Hematopoietic multipotent progenitor cell (in vitro differentiated cells): ENCODE data around the gene MALSU1. TPM values are rescaled to one million over a fixed set of nuclear protein-coding genes. Genes with fewer than 3 reads are reported as not detected.

Experiments used
- DNase-seq, 3 donors: peaks; one replicate each; pipeline ENCODE4 v3.0.0-alpha.2; 2011 to 2015; ENCODE audit warnings: low read depth in 2 of 3, low spot score in 2 of 3
- total RNA-seq: library from RNA; depleted of rRNA; stranded (reverse); fragments of >200 nt; gene quantifications from one replicate; pipeline ENCODE4 v1.2.3, GENCODE V29; 2012

MALSU1 gene
- 35.3 TPM for total RNA-seq

DNA sequence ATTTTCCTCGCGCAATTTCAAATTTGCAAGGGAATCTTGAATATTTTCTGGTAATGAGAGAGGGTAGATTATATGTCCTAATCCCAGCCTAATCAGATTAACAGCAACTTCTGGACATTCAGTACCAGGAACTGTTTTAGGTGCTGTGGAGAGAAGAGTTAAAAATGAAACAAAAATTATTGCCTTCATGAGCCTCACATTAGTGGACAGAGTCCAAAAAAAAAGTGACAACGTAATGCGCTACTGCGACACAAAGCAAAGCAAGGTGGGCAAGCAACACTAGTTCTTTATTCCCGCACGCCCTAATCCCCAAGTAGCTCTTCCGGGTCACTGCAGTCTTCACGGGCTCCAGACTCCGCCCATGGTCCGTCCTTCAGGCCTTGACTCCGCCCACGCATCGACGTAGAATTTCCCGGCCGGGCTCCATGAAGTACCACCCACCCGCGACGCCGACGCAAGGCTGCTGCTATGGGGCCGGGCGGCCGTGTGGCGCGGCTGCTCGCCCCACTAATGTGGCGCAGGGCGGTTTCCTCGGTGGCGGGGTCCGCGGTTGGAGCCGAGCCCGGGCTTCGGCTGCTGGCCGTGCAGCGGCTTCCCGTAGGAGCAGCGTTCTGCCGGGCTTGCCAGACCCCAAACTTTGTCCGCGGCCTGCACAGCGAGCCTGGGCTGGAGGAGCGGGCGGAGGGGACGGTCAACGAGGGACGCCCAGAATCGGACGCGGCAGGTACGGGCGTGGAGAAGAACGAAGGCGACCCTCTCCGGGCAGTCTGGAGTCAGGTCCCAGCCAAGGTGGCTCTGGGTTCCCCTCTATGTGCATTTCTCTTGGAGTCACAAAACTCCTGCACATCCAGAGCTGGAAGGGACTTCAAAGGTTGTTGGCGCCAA lies at the start of gene MALSU1:
Gene MALSU1, plus strand, starts transcription at position 455 of the 885 bp plus-strand sequence. Its CDS starts 14 bp downstream, at position 469.
- peak; percentile 90 to 98 (median 98) for DNase-seq

GRCh38 chr7:23249486-23249885 lies 49.7 kb upstream of the MALSU1 start:
- DNase-seq, result no peak

DNA sequence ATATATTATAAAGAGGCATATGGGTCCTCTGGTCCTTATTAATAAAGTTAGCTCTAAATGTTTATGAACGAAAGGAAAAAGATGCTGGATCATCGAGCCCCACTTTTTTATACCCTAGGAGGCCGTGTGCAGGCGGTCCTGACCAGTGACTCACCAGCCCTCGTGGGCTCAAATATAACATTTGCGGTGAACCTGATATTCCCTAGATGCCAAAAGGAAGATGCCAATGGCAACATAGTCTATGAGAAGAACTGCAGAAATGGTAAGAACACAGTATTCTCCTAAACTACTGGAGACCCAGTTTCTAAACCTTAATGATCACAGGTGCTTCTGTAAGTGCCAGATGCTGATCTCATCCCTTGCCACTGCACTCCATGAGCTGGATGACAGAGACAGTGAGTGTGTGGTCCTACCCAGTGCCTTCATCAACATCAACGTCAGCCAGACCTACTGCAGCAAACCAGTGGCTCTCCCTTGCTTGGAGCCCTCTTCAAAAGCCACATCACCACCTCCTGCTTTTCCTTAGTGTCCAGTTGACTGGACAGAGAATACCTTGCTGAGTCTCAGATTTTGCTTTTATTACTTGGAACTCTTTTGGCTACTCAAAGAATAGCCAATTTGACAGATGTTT lies 45.0 kb upstream of the MALSU1 start:
- no peak for DNase-seq

DNA sequence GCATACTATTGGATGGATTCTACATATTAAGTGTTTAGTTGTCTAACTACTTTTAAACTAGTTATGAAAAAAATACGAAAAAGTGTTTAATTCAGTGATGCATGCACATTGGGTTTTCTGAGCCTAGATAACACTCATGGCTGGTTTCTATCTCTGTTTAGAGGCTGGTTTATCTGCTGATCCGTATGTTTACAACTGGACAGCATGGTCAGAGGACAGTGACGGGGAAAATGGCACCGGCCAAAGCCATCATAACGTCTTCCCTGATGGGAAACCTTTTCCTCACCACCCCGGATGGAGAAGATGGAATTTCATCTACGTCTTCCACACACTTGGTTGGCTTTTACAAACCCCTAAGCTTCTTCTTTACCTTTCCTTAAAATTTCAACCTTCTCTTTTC lies 42.4 kb upstream of the MALSU1 start:
- no peak for DNase-seq

GRCh38 chr7:23260371-23260770 lies 38.8 kb upstream of the MALSU1 start:
- no peak for DNase-seq

DNA sequence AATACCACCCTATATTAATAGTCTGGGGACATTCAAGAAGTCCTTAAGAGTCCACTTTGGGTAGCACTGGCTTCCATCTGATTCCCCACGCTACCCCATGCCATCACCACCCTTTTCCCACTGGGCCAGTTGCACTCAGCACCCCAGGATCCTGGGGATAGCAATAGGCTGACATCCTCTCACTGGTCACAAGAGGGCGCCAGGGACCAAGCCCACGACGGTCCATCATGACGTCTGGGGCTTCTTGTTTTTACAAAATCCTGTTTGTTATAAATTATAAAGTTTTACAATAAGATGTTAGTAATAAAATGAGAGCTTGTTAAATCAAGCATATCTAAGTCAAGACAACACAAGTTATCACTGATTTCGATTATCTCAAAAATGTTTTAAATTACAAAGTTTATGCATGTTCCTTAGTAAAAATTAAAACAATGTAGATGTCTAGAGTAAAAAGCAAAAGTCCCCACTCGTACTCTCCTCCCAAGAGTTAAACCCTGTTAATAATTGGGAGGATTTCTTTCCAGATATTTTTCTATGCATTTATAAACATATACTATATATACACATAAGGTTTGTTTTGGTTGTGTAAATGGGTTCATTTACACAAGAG lies 37.2 kb upstream of the MALSU1 start:
- DNase-seq, result peak in 2 of 3 donors; percentile 64 to 81

DNA sequence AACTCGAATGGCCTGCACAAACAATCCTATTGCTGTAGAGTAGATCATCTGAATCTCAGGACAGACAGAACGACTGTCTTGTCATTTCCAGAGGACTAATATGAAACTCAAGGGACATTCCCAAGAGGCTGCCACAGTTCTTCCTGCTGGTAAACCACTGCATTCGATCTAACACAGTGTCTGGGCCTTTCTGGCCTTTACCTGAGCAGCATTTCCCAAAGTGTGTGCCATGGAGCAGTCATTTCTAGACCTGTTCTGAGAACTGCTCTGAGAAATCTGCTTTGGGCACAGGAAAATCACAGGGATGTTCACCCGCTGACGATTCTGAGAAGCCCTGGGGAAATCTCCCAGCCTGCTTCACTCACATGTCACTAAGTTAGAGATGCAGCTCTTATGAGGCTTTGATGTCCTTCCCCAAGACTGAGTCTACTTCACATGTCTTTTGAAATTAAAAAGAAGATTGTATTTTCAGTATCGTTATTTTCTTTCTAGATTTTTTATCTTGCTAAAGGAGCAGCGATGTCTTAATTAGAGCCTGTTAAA lies 34.2 kb upstream of the MALSU1 start:
- no peak for DNase-seq

DNA sequence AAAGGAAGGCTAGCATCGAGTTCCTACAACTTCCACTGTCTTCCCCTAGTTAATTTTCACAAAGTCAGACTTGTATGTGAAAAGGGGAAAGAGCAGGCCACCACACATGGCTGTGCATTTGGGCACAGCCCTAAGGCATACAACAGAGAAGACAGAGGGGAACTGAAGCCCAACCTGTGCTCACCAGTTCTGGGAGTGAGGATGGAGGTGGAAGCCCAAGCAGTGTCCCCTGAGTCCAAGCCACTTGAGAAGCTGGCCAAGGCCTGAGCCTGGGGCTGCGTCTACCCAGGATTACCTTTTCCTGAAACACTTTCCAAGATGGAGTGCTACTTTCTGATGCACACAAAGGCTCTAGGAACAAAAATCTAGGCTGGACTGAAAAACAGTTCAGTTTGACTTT lies 32.2 kb upstream of the MALSU1 start:
- DNase-seq, result no peak

- no peak for DNase-seq
These were observed 31.8 kb upstream of the MALSU1 start for GRCh38 chr7:23267357-23267756.

DNA sequence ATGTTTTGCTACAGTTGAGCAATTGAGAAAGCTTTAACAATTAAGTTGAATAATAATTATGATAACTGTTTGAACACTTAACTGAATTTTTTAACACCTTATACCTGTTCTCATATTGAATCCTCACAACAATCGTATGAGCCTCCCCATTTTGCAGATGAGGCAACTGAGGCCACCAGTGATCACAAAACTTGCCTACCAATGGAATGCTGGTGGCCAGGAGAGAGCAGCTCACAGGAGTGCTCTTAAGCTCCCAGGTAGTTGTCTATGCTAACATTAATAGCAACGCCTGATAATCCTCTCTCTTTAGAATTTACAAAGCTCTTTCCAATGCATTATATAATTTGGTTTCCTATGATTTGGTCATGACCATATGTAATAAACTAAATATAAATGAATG lies 31.0 kb upstream of the MALSU1 start:
- DNase-seq, result no peak

- no peak for DNase-seq
These were observed 30.4 kb upstream of the MALSU1 start for GRCh38 chr7:23268746-23269145.

GRCh38 chr7:23272275-23272674 lies 26.9 kb upstream of the MALSU1 start:
- no peak for DNase-seq

DNA sequence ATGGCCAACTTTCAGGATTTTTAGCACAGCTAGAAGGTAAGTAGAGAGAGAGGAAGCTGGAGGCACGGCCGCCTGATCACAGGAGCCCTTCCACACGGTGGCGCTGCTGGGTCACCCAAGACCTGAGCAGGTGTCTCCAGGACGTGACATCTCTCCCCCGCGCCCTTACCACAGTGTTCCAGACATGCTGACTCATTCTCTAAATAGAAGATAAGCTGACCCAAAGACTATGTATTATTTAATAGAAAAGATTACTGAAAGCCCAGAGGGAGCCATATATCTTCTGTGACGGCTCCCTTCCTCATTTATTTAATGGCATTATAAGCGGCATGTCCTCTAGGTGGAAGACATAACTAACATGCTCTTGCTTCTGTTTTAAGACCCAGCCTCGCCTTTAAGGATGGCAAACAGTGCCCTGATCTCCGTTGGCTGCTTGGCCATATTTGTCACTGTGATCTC lies 26.0 kb upstream of the MALSU1 start:
- peak; percentile 66 to 95 (median 93) for DNase-seq

GRCh38 chr7:23275912-23276311 lies 23.2 kb upstream of the MALSU1 start:
- no peak for DNase-seq

- DNase-seq, result peak in 2 of 3 donors; percentile 37 to 68
These were observed 22.8 kb upstream of the MALSU1 start for GRCh38 chr7:23276376-23276775.

DNA sequence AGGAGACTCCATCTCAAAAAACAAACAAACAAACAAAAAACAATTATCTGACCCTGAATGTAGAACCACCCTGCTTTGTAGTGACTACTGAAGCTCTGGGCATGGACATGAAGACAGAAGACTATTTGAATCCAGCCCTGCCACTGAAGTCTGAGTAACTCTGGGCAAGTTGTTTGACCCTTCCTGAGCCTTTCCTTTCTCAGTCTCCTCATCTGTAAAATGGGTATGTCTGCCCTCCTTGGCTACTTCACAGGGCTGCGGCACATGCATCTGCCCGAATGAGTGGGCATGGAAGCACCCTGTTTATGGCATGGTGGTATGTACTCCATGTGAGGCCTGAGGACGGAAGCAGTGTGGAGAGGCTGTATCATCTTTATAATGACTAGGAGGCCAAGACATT lies 22.2 kb upstream of the MALSU1 start:
- no peak for DNase-seq

GRCh38 chr7:23277359-23277989 lies 21.7 kb upstream of the MALSU1 start:
- peak; percentile 21 to 92 (median 68) for DNase-seq

- DNase-seq, result no peak
These were observed 19.2 kb upstream of the MALSU1 start for GRCh38 chr7:23279819-23280525.

- DNase-seq, result no peak
These were observed 16.1 kb upstream of the MALSU1 start for GRCh38 chr7:23283086-23283485.

DNA sequence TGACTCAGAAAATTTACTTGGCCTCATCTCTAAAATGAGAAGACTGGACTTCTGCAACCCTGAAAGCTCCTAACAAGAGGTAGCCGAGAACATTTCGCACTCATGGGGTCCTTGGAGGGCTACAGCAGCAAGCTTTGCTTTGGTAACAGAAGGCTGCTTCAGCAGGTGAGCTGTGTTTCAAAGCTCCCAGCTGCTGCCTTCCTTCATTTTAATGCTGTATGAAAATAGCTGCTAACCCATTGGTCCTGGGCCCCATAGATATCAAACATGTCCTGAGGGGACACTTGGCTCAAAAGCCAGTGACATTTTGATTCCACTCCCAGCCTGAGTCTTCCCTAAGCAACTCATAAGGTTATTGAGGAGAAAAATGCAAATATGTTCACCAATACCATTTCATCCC lies 14.3 kb upstream of the MALSU1 start:
- DNase-seq, result no peak
